ENCODE measurements around the gene USP13. TPM values are rescaled to one million over a fixed set of nuclear protein-coding genes. Genes with fewer than 3 reads are reported as not detected.

USP13 gene
- polyA plus RNA-seq, 2 donors: 0.81 to 1.1 TPM

- H3K27me3 ChIP-seq (ENCODE audit: control insufficient read depth in 1 of 2, insufficient read depth in 2 of 2, low read length in 2 of 2): no peaks in the 10 kb centered on the region
- no peak overlapping the region for H3K4me3 ChIP-seq (ENCODE audit: low read depth in 1 of 2, low read length in 2 of 2)
- H3K27ac ChIP-seq (ENCODE audit: low read depth in 2 of 2, low read length in 1 of 2): no peak overlapping the region
- H3K9me3 ChIP-seq (ENCODE audit: control insufficient read depth in 2 of 2, insufficient read depth in 1 of 2, low read depth in 1 of 2, low read length in 1 of 2): no peaks in the 10 kb centered on the region
- no peaks in the 10 kb centered on the region for H3K4me1 ChIP-seq (ENCODE audit: control insufficient read depth in 2 of 2, insufficient read depth in 2 of 2, low read length in 1 of 2)
- no peaks in the 10 kb centered on the region for H3K36me3 ChIP-seq (ENCODE audit: control insufficient read depth in 2 of 2, insufficient read depth in 2 of 2, low read length in 1 of 2)
- WGBS, 2 donors: 64 to 73% methylated on average over 4 of the region's 4 CpGs
These were observed 141.5 kb downstream of the USP13 start for GRCh38 chr3:179794355-179794754.

- Histone ChIP-seq H3K27ac (ENCODE audit: low read depth in 2 of 2, low read length in 1 of 2) (no peak overlapping the region), H3K9me3 (ENCODE audit: control insufficient read depth in 2 of 2, insufficient read depth in 1 of 2, low read depth in 1 of 2, low read length in 1 of 2) (no peaks in the 10 kb centered on the region), H3K4me3 (ENCODE audit: low read depth in 1 of 2, low read length in 2 of 2) (no peak overlapping the region), H3K36me3 (ENCODE audit: control insufficient read depth in 2 of 2, insufficient read depth in 2 of 2, low read length in 1 of 2) (no peaks in the 10 kb centered on the region), H3K4me1 (ENCODE audit: control insufficient read depth in 2 of 2, insufficient read depth in 2 of 2, low read length in 1 of 2) (no peaks in the 10 kb centered on the region), H3K27me3 (ENCODE audit: control insufficient read depth in 1 of 2, insufficient read depth in 2 of 2, low read length in 2 of 2) (no peaks in the 10 kb centered on the region)
- 71 to 83% methylated on average over 4 of the region's 4 CpGs for WGBS, 2 donors
These were observed 143.6 kb downstream of the USP13 start for GRCh38 chr3:179796421-179796820.

DNA sequence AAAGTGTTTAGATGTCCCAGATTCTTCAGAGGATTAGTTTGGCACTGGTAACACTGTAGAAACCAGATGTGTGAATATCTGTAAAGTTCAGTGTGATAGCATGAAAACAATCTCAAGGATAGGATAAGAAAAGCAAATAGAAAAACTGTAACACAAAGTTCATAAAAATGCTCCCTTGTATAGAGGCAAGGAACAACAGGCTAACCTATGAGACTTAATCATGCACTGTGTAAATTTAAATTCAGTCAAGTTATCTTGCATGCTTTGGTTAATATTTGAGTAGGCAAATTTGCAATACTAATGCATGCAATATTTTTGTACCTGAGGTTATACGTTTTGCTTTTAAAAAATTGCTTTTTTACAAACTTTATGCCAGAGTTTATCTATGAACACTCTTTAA, 144.4 kb downstream of the USP13 start:
- Histone ChIP-seq H3K9me3 (ENCODE audit: control insufficient read depth in 2 of 2, insufficient read depth in 1 of 2, low read depth in 1 of 2, low read length in 1 of 2) (no peaks in the 10 kb centered on the region), H3K4me1 (ENCODE audit: control insufficient read depth in 2 of 2, insufficient read depth in 2 of 2, low read length in 1 of 2) (no peaks in the 10 kb centered on the region), H3K27ac (ENCODE audit: low read depth in 2 of 2, low read length in 1 of 2) (no peak overlapping the region), H3K27me3 (ENCODE audit: control insufficient read depth in 1 of 2, insufficient read depth in 2 of 2, low read length in 2 of 2) (no peaks in the 10 kb centered on the region), H3K4me3 (ENCODE audit: low read depth in 1 of 2, low read length in 2 of 2) (no peak overlapping the region), H3K36me3 (ENCODE audit: control insufficient read depth in 2 of 2, insufficient read depth in 2 of 2, low read length in 1 of 2) (no peaks in the 10 kb centered on the region)
- WGBS, 2 donors: 41 to 46% methylated on average over 1 of the region's 1 CpG

DNA sequence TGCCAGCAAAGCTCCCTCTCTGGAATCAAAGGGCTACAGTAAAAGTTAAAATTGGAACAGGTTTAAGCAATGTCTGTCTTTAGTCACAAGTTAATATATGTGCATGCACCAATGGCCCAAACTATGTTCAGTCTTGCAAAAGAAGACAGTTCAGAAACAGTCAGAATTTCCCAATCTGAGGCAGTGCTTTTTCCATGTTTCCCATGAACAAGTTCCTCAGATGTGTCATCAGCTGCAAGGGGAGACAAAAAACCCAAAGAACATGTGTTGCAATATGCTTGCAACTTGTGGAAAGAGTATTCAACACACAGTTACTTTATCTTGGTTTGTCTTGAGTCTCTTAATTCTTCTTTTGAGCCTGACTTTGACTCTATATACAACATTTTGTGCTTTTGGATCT, 148.4 kb downstream of the USP13 start:
- Histone ChIP-seq H3K27me3 (ENCODE audit: control insufficient read depth in 1 of 2, insufficient read depth in 2 of 2, low read length in 2 of 2) (no peaks in the 10 kb centered on the region), H3K27ac (ENCODE audit: low read depth in 2 of 2, low read length in 1 of 2) (no peak overlapping the region), H3K4me1 (ENCODE audit: control insufficient read depth in 2 of 2, insufficient read depth in 2 of 2, low read length in 1 of 2) (no peaks in the 10 kb centered on the region), H3K4me3 (ENCODE audit: low read depth in 1 of 2, low read length in 2 of 2) (no peak overlapping the region), H3K9me3 (ENCODE audit: control insufficient read depth in 2 of 2, insufficient read depth in 1 of 2, low read depth in 1 of 2, low read length in 1 of 2) (no peaks in the 10 kb centered on the region), H3K36me3 (ENCODE audit: control insufficient read depth in 2 of 2, insufficient read depth in 2 of 2, low read length in 1 of 2) (no peaks in the 10 kb centered on the region)

GRCh38 chr3:179801856-179802255, 149.0 kb downstream of the USP13 start:
- H3K4me1 ChIP-seq (ENCODE audit: control insufficient read depth in 2 of 2, insufficient read depth in 2 of 2, low read length in 1 of 2): no peaks in the 10 kb centered on the region
- 79 to 84% methylated on average over 4 of the region's 4 CpGs for WGBS, 2 donors
- H3K4me3 ChIP-seq (ENCODE audit: low read depth in 1 of 2, low read length in 2 of 2): no peak overlapping the region
- no peaks in the 10 kb centered on the region for H3K9me3 ChIP-seq (ENCODE audit: control insufficient read depth in 2 of 2, insufficient read depth in 1 of 2, low read depth in 1 of 2, low read length in 1 of 2)
- H3K27me3 ChIP-seq (ENCODE audit: control insufficient read depth in 1 of 2, insufficient read depth in 2 of 2, low read length in 2 of 2): no peaks in the 10 kb centered on the region
- no peaks in the 10 kb centered on the region for H3K36me3 ChIP-seq (ENCODE audit: control insufficient read depth in 2 of 2, insufficient read depth in 2 of 2, low read length in 1 of 2)
- no peak overlapping the region for H3K27ac ChIP-seq (ENCODE audit: low read depth in 2 of 2, low read length in 1 of 2)

DNA sequence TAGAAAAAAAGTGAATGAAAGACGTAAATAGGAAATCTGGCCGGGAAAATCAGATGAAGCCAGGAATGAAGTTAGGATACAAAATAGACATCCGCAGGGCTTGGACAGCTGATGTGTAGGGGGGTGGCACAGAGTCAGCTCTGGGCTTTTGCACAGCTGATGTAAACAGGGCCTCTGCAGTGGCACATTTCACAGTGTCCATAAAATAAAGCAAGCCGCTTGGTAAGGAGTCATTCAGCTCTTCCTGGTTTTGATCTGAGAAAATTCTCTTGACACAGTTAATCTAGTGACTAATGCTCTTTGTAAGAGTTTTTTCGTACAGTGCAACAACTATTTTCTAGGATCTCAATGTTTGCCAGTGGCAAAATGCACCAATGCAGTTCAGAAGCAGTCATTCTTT, 153.3 kb downstream of the USP13 start:
- H3K9me3 ChIP-seq (ENCODE audit: control insufficient read depth in 2 of 2, insufficient read depth in 1 of 2, low read depth in 1 of 2, low read length in 1 of 2): no peaks in the 10 kb centered on the region
- H3K4me3 ChIP-seq (ENCODE audit: low read depth in 1 of 2, low read length in 2 of 2): no peak overlapping the region
- H3K4me1 ChIP-seq (ENCODE audit: control insufficient read depth in 2 of 2, insufficient read depth in 2 of 2, low read length in 1 of 2): no peaks in the 10 kb centered on the region
- no peaks in the 10 kb centered on the region for H3K36me3 ChIP-seq (ENCODE audit: control insufficient read depth in 2 of 2, insufficient read depth in 2 of 2, low read length in 1 of 2)
- WGBS, 2 donors: 62 to 69% methylated on average over 5 of the region's 5 CpGs
- no peaks in the 10 kb centered on the region for H3K27me3 ChIP-seq (ENCODE audit: control insufficient read depth in 1 of 2, insufficient read depth in 2 of 2, low read length in 2 of 2)
- no peak overlapping the region for H3K27ac ChIP-seq (ENCODE audit: low read depth in 2 of 2, low read length in 1 of 2)

GRCh38 chr3:179807588-179807987, 154.7 kb downstream of the USP13 start:
- H3K27ac ChIP-seq (ENCODE audit: low read depth in 2 of 2, low read length in 1 of 2): no peak overlapping the region
- H3K4me3 ChIP-seq (ENCODE audit: low read depth in 1 of 2, low read length in 2 of 2): no peak overlapping the region
- no peaks in the 10 kb centered on the region for H3K36me3 ChIP-seq (ENCODE audit: control insufficient read depth in 2 of 2, insufficient read depth in 2 of 2, low read length in 1 of 2)
- 96% methylated on average over 14 of the region's 14 CpGs for WGBS, 2 donors
- no peaks in the 10 kb centered on the region for H3K27me3 ChIP-seq (ENCODE audit: control insufficient read depth in 1 of 2, insufficient read depth in 2 of 2, low read length in 2 of 2)
- no peaks in the 10 kb centered on the region for H3K9me3 ChIP-seq (ENCODE audit: control insufficient read depth in 2 of 2, insufficient read depth in 1 of 2, low read depth in 1 of 2, low read length in 1 of 2)
- H3K4me1 ChIP-seq (ENCODE audit: control insufficient read depth in 2 of 2, insufficient read depth in 2 of 2, low read length in 1 of 2): no peaks in the 10 kb centered on the region

- Histone ChIP-seq H3K9me3 (ENCODE audit: control insufficient read depth in 2 of 2, insufficient read depth in 1 of 2, low read depth in 1 of 2, low read length in 1 of 2) (no peaks in the 10 kb centered on the region), H3K36me3 (ENCODE audit: control insufficient read depth in 2 of 2, insufficient read depth in 2 of 2, low read length in 1 of 2) (no peaks in the 10 kb centered on the region), H3K27ac (ENCODE audit: low read depth in 2 of 2, low read length in 1 of 2) (no peak overlapping the region), H3K4me3 (ENCODE audit: low read depth in 1 of 2, low read length in 2 of 2) (no peak overlapping the region), H3K27me3 (ENCODE audit: control insufficient read depth in 1 of 2, insufficient read depth in 2 of 2, low read length in 2 of 2) (no peaks in the 10 kb centered on the region), H3K4me1 (ENCODE audit: control insufficient read depth in 2 of 2, insufficient read depth in 2 of 2, low read length in 1 of 2) (no peaks in the 10 kb centered on the region)
These were observed 156.8 kb downstream of the USP13 start for GRCh38 chr3:179809639-179810038.

DNA sequence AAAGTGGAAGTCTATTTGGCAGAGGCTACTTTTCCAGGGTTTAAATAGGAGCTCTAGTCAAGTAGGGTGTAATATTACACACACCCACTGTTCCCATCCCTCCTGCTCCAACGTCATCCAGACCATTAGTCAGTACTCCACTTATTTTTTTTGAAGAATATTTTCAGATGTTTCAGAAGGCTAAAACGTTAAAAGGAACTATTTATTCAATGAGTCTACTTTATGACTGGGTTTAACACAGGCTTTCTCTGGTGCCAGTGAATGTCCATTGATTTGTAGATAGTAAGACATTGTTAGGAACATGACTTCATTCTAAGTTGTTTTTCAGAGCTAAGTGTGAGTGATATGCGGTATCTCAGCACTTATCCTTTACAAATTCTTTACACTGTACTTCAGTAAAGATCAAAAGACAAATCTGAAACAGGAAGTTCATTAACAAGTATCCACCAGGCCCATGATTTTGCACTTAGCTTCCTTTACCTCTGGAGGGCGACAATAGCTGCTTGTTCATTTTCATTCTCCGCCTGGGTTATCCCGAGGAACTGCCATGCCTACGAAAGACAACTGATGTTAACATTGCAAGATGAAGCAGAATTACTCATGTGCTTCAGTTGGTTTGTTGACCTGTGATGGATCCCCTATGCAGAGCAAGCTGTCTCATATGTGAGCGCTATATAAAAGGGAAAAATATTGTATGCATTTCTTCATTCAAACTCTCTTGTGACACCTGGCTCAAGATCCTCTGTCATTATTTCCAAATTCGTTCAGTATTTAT, 158.7 kb downstream of the USP13 start:
- no peak overlapping the region for H3K27ac ChIP-seq (ENCODE audit: low read depth in 2 of 2, low read length in 1 of 2)
- no peaks in the 10 kb centered on the region for H3K9me3 ChIP-seq (ENCODE audit: control insufficient read depth in 2 of 2, insufficient read depth in 1 of 2, low read depth in 1 of 2, low read length in 1 of 2)
- 23 to 26% methylated on average over 9 of the region's 9 CpGs for WGBS, 2 donors

DNA sequence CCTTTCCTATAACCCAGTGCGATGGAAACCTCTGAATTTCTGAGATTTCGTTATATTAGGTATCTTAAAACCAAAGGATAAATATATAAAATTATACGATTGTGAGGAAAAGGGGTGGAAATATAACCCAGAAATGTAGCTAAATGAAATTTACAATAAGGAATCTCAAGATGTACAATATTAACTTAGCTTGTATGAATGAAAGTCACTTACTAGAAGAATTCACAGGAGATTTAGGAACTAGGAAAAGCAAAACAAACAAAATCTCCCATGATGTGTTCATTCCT, 159.2 kb downstream of the USP13 start:
- Histone ChIP-seq H3K27ac (ENCODE audit: low read depth in 2 of 2, low read length in 1 of 2) (no peak overlapping the region), H3K36me3 (ENCODE audit: control insufficient read depth in 2 of 2, insufficient read depth in 2 of 2, low read length in 1 of 2) (no peaks in the 10 kb centered on the region), H3K4me1 (ENCODE audit: control insufficient read depth in 2 of 2, insufficient read depth in 2 of 2, low read length in 1 of 2) (no peaks in the 10 kb centered on the region), H3K27me3 (ENCODE audit: control insufficient read depth in 1 of 2, insufficient read depth in 2 of 2, low read length in 2 of 2) (no peaks in the 10 kb centered on the region), H3K4me3 (ENCODE audit: low read depth in 1 of 2, low read length in 2 of 2) (no peak overlapping the region), H3K9me3 (ENCODE audit: control insufficient read depth in 2 of 2, insufficient read depth in 1 of 2, low read depth in 1 of 2, low read length in 1 of 2) (no peaks in the 10 kb centered on the region)
- 77 to 81% methylated on average over 3 of the region's 3 CpGs for WGBS, 2 donors

More for the DNA sequence above, 158.7 kb downstream of the USP13 start:
- Histone ChIP-seq H3K4me3 (ENCODE audit: low read depth in 1 of 2, low read length in 2 of 2) (no peak overlapping the region), H3K27me3 (ENCODE audit: control insufficient read depth in 1 of 2, insufficient read depth in 2 of 2, low read length in 2 of 2) (no peaks in the 10 kb centered on the region), H3K36me3 (ENCODE audit: control insufficient read depth in 2 of 2, insufficient read depth in 2 of 2, low read length in 1 of 2) (no peaks in the 10 kb centered on the region), H3K4me1 (ENCODE audit: control insufficient read depth in 2 of 2, insufficient read depth in 2 of 2, low read length in 1 of 2) (no peaks in the 10 kb centered on the region)

Data from esophagus (tissue), 2 donors.